Brain microvascular endothelial cell (primary cell): Measurements from ENCODE around the gene ROR2.

Experiments used
- DNase-seq: peaks from one replicate; pipeline ENCODE4 v3.0.0-alpha.2; 2020
- H3K27ac ChIP-seq: fragments of 250-450 bp; sonication (Bioruptor Pico); 2 replicates; pipeline ENCODE4 v1.5.1; 2020; ENCODE audit warnings: mild to moderate bottlenecking, moderate library complexity
- H3K27me3 ChIP-seq: fragments of 250-450 bp; sonication (Bioruptor Pico); replicated peaks from 2 replicates; pipeline ENCODE4 v1.5.1; 2020; ENCODE audit warnings: mild to moderate bottlenecking
- H3K36me3 ChIP-seq: fragments of 250-450 bp; sonication (Bioruptor Pico); replicated peaks from 2 replicates; pipeline ENCODE4 v1.5.1; 2020; ENCODE audit warnings: mild to moderate bottlenecking
- H3K4me3 ChIP-seq: 2 replicates; pipeline ENCODE4 v1.5.1; 2011; ENCODE audit warnings: low read depth, mild to moderate bottlenecking, control low read depth, low read length, moderate library complexity
- in situ Hi-C: cut with HindIII; loops from 2 replicates; pipeline ENCODE4 v1.10.0; 2017; ENCODE audit warnings: low sequenced_read_pairs, low pct_ligation_motif_present
- TF ChIP-seq, protein P1 (sequence below): IDR thresholded peaks from 2 replicates; pipeline ENCODE4 v1.5.1; 2011; ENCODE audit warnings: low read depth, mild to moderate bottlenecking, moderate library complexity, low read length, control low read depth, inconsistent platforms; ENCODE audit errors: missing control alignments

ROR2 gene

DNA sequence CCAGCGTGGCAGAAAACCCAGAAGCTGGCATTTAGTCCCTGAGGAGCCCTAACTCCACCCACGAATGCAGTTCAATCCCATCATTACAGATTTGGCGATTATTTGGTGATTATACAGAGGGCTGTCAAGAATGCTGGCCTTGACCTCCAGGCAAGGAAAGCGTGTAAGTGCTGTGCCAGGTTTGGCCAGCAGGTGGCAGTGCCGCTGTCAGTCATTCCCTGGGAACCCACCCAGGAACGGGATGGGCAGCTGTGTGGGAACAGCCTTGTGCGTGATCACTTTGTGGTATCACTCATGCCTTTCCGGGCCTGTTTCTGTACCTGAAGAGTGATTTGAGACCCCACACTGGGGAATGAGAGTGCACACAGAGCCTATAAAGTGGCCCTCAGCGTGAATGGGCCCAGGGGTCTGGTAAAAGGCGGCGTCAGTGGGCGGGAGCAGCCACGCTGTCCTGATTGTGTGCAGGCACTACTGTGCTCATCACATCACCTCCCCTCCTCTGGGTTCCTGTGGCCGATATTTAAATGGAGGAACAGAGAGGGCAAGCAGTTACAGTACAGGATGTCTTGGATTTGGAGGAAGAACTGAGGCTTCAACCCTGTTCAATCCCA, 215.6 kb downstream of the ROR2 start:
- no peaks in the 10 kb centered on the region for H3K27me3 ChIP-seq
- in situ Hi-C loops: no loop called here
- peak; percentile 52 for DNase-seq

DNA sequence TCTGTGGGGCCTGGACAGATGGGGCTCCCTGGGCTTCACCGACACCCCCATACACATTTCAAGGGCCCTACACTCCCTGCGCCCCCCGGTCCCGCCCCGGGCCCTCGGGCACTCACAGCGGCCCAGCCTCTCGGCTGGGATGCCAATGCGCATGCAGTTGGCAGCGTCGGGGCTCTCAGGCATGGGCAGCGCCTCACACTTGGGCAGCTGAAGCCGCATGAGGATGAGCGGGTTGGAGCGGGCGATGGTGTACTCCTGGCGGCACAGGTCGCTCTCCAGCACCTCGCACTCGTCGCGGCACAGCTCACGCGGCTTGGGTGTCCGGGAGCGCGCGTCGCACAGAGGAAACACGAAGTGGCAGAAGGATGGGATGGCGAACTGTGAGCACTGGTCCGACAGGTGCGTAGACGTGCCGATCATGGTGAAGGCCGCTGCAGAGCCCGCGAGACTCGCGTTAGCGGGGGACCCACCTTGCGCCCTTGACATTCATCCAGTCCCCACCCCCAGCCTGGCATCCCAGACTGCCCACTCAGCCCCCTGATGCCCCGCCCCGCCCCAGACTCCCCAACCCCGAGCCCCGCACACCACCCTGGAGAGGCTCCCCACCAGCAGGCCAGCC, 216.9 kb downstream of the ROR2 start:
- Histone ChIP-seq H3K36me3 (no peaks in the 10 kb centered on the region), H3K4me3 (no peak overlapping the region), H3K27ac (no peak overlapping the region), H3K27me3 (no peaks in the 10 kb centered on the region)
- DNase-seq: no peak
- TF ChIP-seq, protein P1, sequence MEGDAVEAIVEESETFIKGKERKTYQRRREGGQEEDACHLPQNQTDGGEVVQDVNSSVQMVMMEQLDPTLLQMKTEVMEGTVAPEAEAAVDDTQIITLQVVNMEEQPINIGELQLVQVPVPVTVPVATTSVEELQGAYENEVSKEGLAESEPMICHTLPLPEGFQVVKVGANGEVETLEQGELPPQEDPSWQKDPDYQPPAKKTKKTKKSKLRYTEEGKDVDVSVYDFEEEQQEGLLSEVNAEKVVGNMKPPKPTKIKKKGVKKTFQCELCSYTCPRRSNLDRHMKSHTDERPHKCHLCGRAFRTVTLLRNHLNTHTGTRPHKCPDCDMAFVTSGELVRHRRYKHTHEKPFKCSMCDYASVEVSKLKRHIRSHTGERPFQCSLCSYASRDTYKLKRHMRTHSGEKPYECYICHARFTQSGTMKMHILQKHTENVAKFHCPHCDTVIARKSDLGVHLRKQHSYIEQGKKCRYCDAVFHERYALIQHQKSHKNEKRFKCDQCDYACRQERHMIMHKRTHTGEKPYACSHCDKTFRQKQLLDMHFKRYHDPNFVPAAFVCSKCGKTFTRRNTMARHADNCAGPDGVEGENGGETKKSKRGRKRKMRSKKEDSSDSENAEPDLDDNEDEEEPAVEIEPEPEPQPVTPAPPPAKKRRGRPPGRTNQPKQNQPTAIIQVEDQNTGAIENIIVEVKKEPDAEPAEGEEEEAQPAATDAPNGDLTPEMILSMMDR: no peak
- in situ Hi-C loops: no loop called here

More for the DNA sequence above, 215.6 kb downstream of the ROR2 start:
- Histone ChIP-seq H3K27ac (no peak overlapping the region), H3K36me3 (no peaks in the 10 kb centered on the region), H3K4me3 (no peak overlapping the region)
- TF ChIP-seq, protein P1: peak; percentile 99

DNA sequence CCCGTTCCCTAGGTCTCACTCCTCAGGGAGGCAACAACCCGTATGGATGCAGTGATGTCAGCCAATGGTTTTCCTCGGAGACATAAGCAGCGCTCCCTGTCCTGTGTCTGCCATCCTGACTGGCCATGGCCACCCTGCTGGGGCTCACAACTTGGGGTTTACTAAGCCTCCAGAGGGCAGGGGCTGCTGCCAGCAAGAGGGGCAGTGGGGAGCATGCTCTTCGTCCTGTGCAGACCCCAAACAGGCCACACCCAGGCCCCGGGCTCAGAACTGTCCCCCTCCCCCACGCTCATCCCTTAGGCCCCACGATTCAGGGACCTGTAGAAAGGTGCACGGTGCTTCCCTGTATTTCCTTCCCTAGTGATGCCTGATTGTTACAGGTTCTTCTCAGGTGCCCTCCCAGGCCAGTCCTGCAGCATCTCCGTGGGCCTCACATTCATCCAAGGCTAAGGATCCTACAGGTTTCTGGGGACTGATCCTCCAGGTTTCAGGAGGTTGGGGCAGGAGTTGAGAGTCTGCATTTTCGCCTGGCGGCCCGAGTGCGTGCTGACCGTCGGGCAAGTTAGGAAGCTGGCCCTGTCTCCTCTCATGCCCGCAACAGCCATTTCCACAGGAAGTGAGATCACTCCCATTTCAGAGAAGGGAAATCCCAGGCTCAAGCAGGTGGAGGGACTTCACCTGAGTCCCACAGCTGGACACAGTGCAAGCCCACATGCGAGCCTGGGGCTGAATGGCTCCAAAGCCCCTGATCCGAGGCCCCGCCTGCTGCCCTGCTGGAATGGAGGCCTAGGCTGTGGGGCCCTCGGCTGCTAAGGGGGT, 217.6 kb downstream of the ROR2 start:
- Histone ChIP-seq H3K27me3 (no peaks in the 10 kb centered on the region), H3K36me3 (no peaks in the 10 kb centered on the region), H3K4me3 (no peak overlapping the region), H3K27ac (no peak overlapping the region)
- in situ Hi-C loops: no loop called here
- DNase-seq: no peak
- TF ChIP-seq, protein P1: no peak

DNA sequence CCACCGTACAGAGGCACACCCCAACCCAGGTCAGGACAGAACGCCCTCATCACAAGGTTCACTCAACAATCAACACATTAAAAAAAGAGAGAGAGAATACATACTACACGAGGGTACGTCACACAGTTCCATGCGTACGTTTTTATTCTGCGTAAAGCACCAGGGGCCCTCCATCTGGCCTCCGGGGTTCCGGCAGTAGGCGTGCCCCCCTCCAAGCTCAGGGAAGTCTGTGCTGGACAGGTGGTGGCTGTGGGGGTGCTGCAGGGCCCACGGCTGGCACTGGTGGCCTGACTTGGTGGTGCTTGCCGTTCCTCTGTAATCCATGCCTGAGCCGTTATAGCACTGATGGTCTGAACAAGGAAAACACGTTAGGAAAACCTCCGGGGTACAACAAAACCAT, 219.2 kb downstream of the ROR2 start:
- TF ChIP-seq, protein P1: no peak
- Histone ChIP-seq H3K36me3 (no peaks in the 10 kb centered on the region), H3K27ac (no peak overlapping the region), H3K4me3 (no peak overlapping the region), H3K27me3 (no peaks in the 10 kb centered on the region)
- no peak for DNase-seq
- in situ Hi-C loops: no loop called here

DNA sequence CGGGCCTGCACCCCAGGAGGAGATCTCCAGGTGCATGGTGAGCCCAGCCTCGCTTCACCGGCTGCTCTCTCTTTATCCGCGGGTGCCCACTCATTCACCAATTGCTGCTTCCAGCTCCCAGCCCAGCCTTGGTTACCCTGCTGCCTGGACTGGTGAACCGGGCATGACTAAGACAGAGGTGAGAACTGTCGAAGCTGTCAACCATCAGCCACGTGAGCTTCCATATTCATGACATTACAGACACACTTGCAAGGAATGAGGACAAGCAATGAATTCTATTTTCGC, 220.5 kb downstream of the ROR2 start:
- H3K27me3 ChIP-seq: no peaks in the 10 kb centered on the region
- no peak overlapping the region for H3K27ac ChIP-seq
- in situ Hi-C loops: no loop called here
- H3K36me3 ChIP-seq: no peaks in the 10 kb centered on the region
- TF ChIP-seq, protein P1: no peak
- no peak overlapping the region for H3K4me3 ChIP-seq
- no peak for DNase-seq
